Measurements from ENCODE around the gene WDR12.
"Not testable (repeated sequence)": the region's sequence is repeated elsewhere in the genome, so short reads cannot be mapped to it uniquely, and the experiment has no call there.

Gene WDR12

DNA sequence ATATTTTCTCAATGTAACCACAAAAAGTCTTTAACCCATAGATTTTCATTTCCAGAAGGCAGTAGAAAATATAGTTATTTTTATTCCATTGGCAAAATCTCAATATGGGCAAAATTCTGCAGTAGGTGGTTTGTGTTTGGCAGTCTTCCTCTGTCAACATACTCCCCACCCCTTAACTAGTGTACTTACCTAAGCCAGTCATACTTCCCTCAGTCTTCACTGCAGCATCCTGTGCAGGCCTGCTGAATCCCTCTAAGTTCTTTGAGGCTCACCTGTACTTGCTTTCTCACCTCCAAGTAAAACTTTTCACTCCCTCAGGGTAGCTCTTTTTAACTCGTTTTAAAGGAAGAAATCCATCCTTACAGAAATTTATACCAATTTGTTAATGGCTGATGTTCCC, 7.4 kb upstream of the WDR12 start:
- ChIA-PET CTCF (no interaction called here), POLR2A (ENCODE audit: low non-redundant PET) (no interaction called here)
- H3K27ac ChIP-seq = no peak overlapping the region
- DNase-seq (ENCODE audit: low spot score) = no peak
- TF ChIP-seq, protein P1, sequence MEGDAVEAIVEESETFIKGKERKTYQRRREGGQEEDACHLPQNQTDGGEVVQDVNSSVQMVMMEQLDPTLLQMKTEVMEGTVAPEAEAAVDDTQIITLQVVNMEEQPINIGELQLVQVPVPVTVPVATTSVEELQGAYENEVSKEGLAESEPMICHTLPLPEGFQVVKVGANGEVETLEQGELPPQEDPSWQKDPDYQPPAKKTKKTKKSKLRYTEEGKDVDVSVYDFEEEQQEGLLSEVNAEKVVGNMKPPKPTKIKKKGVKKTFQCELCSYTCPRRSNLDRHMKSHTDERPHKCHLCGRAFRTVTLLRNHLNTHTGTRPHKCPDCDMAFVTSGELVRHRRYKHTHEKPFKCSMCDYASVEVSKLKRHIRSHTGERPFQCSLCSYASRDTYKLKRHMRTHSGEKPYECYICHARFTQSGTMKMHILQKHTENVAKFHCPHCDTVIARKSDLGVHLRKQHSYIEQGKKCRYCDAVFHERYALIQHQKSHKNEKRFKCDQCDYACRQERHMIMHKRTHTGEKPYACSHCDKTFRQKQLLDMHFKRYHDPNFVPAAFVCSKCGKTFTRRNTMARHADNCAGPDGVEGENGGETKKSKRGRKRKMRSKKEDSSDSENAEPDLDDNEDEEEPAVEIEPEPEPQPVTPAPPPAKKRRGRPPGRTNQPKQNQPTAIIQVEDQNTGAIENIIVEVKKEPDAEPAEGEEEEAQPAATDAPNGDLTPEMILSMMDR (conservative IDR thresholded peaks at IDR 0.05; ENCODE audit: low read depth) = no peak

DNA sequence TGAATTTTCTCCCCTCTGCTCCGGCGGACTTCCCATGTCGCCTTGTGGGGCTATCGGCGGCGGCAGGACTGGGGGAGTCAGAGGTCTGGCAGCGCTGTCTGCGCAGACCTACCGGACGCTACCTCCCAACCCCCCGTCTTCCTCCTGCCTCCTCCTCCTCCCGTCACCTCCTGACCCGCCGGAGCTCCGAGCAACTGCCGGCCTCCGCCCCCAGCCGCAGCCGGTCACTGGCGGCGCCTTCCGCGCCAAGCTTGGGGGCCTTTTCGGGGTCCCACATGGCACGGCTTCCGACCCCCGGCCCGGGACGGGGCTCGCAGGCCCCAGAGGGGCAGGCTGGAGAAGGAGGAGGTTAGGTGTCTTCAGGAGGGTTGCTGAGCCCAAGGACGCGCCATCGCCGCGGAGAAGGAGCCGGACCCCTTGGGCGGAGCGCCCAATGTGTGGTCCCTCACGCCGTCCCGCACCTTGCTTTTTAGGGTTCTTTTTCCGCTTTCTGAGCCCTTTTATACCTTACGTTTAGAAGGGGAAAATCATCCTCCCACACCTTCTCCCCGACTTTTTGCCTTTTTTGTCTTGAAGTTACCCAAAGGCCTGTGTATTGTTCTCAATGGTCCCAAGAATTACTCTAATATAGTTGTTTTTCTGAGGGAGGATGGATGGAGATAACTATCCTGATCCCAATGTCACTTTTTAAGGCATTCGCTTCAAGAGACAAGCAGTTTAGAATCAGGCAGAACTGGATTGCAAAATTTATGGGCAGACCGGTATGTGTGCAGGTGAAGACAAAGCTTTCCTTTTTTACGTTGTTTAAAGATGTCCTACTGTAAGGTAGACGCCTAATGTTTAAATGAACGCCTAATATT, 1.1 kb upstream of the WDR12 start:
- CTCF ChIA-PET; DNase-seq (ENCODE audit: low spot score); POLR2A ChIA-PET (ENCODE audit: low non-redundant PET): not testable (repeated sequence)
- peak overlapping the region; percentile 94 for H3K27ac ChIP-seq

- DNase-seq (ENCODE audit: low spot score) = no peak
- TF ChIP-seq, protein P1 (conservative IDR thresholded peaks at IDR 0.05; ENCODE audit: low read depth) = no peak
- ChIA-PET CTCF (interaction anchor here (0.7 to 1.1 kb wide), 2 partner anchors 104 to 323 kb away, joined by 3 read pairs; no protein-coding TSS in a partner anchor), POLR2A (ENCODE audit: low non-redundant PET) (no interaction called here)
- peak overlapping the region; percentile 94 for H3K27ac ChIP-seq
Measured at GRCh38 chr2:202911203-202911511, 316 bp downstream of the WDR12 start.

- H3K27ac ChIP-seq = no peak overlapping the region
- no peak for DNase-seq (ENCODE audit: low spot score)
- ChIA-PET CTCF (interaction anchor here (0.7 to 1.1 kb wide), 2 partner anchors 105 to 322 kb away, joined by 3 read pairs; no protein-coding TSS in a partner anchor), POLR2A (ENCODE audit: low non-redundant PET) (no interaction called here)
- TF ChIP-seq, protein P1 (conservative IDR thresholded peaks at IDR 0.05; ENCODE audit: low read depth) = no peak
Measured at GRCh38 chr2:202910698-202911097, 775 bp downstream of the WDR12 start.

GRCh38 chr2:202910250-202910649, 1.2 kb downstream of the WDR12 start:
- CTCF ChIA-PET = interaction anchor here (1.1 kb wide), 1 partner anchor 322 kb away, joined by 3 read pairs; no protein-coding TSS in a partner anchor
- H3K27ac ChIP-seq; DNase-seq (ENCODE audit: low spot score); POLR2A ChIA-PET (ENCODE audit: low non-redundant PET): not testable (repeated sequence)

GRCh38 chr2:202909394-202910192, 1.9 kb downstream of the WDR12 start:
- no peak for DNase-seq (ENCODE audit: low spot score)

GRCh38 chr2:202908186-202908585, 3.3 kb downstream of the WDR12 start:
- TF ChIP-seq, protein P1 (conservative IDR thresholded peaks at IDR 0.05; ENCODE audit: low read depth) = no peak
- ChIA-PET CTCF (no interaction called here), POLR2A (ENCODE audit: low non-redundant PET) (no interaction called here)
- no peak overlapping the region for H3K27ac ChIP-seq
- DNase-seq (ENCODE audit: low spot score) = no peak

More at GRCh38 chr2:202909394-202910192, 1.9 kb downstream of the WDR12 start:
- TF ChIP-seq, protein P1 (conservative IDR thresholded peaks at IDR 0.05; ENCODE audit: low read depth) = no peak
- H3K27ac ChIP-seq = no peak overlapping the region
- CTCF ChIA-PET = interaction anchor here (0.6 kb wide), 1 partner anchor 348 kb away, joined by 4 read pairs; no protein-coding TSS in a partner anchor
- POLR2A ChIA-PET (ENCODE audit: low non-redundant PET) = no interaction called here

DNA sequence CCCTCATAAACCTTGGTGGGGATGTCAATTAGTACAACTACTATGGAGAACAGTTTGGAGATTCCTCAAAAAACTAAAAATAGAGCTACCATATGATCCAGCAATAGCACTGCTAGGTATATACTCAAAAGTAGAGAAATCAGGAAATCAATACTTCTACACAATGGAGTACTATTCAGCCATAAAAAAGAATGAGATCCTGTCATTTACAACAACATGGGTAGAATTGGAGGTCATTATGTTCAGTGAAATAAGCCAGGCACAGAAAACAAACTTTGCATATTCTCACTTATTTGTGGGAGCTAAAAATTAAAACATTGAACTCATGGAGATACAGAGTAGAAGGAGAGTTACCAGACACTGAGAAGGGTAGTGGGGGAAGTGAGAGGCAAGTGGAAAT, 6.0 kb downstream of the WDR12 start:
- H3K27ac ChIP-seq; DNase-seq (ENCODE audit: low spot score); CTCF ChIA-PET; POLR2A ChIA-PET (ENCODE audit: low non-redundant PET): not testable (repeated sequence)
